Measurements from ENCODE around the gene COL23A1. TPM values are rescaled to one million over a fixed set of nuclear protein-coding genes. Genes with fewer than 3 reads are reported as not detected.

The COL23A1 gene
- polyA plus RNA-seq, 2 of the 4 experiments (the other 2 are of a cell fraction), result not detected

DNA sequence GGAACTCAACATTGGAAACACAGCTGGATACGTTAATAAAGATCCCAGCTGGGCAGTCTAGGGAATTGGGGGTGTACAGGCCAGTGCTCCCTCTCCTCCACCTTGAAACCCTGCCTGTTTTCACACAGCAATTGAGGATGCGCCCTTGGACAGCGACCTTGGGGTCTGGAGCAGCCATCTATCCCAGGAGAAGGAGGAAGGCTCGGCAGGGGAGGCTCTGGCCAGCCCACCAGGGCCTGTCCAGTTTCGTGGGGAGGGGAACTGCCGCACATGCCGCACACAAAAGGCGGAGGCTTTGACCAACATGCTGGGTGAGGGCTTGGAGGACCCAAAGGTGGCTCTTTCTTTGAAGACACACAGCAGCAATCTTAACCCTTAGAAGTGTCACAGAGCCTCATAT is 1.4 kb downstream of the COL23A1 start:
- TF ChIP-seq JUN (IDR thresholded peaks at IDR 0.05) (no peak), HOXB13 (CRISPR knock-in tag; IDR thresholded peaks at IDR 0.05; ENCODE audit: low read depth) (no peak)
- no peak overlapping the region for H3K4me2 ChIP-seq
- CTCF ChIA-PET, result no interaction called here
- FAIRE-seq, result no peak
- peaks cover 5% of the 10 kb centered on the region; the same call in 1 of the 3 replicates for H3K4me1 ChIP-seq
- H3K4me3 ChIP-seq, result no peak overlapping the region
- ATAC-seq, result no peak
- peaks cover 21% of the 10 kb centered on the region for H3K9me3 ChIP-seq
- no peak overlapping the region for H3K27ac ChIP-seq
- DNase-seq (ENCODE audit: low read depth in 1 of 2, low spot score in 1 of 2), result no peak
- POLR2A ChIA-PET, result no interaction called here
- WGBS (ENCODE audit: missing lambda C conversion rate), result 49% methylated on average over 6 of the region's 8 CpGs

- no peak for TF ChIP-seq ELK1 (IDR thresholded peaks at IDR 0.05; ENCODE audit: low read depth, low read length)
- TF ChIP-seq ATOH8 (CRISPR knock-in tag; IDR thresholded peaks at IDR 0.05; ENCODE audit: low read depth), result no peak
- no peak for TF ChIP-seq NPAS2 (CRISPR knock-in tag; IDR thresholded peaks at IDR 0.05; ENCODE audit: borderline replicate concordance)
- no peak for TF ChIP-seq RAD21 (conservative IDR thresholded peaks at IDR 0.05 in 1 of 2, IDR thresholded peaks at IDR 0.05 in 1 of 2)
- no peak for TF ChIP-seq SREBF2 (IDR thresholded peaks at IDR 0.05)
- no peak for TF ChIP-seq KDM1A (IDR thresholded peaks at IDR 0.05; ENCODE audit: low read depth)
- no peak for TF ChIP-seq TFCP2L1 (CRISPR knock-in tag; IDR thresholded peaks at IDR 0.05)
- TF ChIP-seq, protein P1, sequence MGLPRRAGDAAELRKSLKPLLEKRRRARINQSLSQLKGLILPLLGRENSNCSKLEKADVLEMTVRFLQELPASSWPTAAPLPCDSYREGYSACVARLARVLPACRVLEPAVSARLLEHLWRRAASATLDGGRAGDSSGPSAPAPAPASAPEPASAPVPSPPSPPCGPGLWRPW (IDR thresholded peaks at IDR 0.05), result no peak
- no peak for TF ChIP-seq JUNB (IDR thresholded peaks at IDR 0.05)
- TF ChIP-seq POLR2A (IDR thresholded peaks at IDR 0.05; ENCODE audit: low read length), result no peak
- TF ChIP-seq ZFP36 (IDR thresholded peaks at IDR 0.05; ENCODE audit: borderline replicate concordance, partially characterized antibody), result no peak
- TF ChIP-seq, protein P2, sequence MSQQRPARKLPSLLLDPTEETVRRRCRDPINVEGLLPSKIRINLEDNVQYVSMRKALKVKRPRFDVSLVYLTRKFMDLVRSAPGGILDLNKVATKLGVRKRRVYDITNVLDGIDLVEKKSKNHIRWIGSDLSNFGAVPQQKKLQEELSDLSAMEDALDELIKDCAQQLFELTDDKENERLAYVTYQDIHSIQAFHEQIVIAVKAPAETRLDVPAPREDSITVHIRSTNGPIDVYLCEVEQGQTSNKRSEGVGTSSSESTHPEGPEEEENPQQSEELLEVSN (IDR thresholded peaks at IDR 0.05; ENCODE audit: borderline replicate concordance, low read depth), result no peak
- no peak for TF ChIP-seq BHLHE40 (IDR thresholded peaks at IDR 0.05; ENCODE audit: low read depth, low read length)
- TF ChIP-seq FOXS1 (CRISPR knock-in tag; IDR thresholded peaks at IDR 0.05), result no peak
- TF ChIP-seq HMGXB4 (CRISPR knock-in tag; IDR thresholded peaks at IDR 0.05; ENCODE audit: borderline replicate concordance), result no peak
- no peak for TF ChIP-seq ESRRA (IDR thresholded peaks at IDR 0.05; ENCODE audit: borderline replicate concordance, low read length)
- H3K4me1 ChIP-seq, result peaks cover 5% of the 10 kb centered on the region; the same call in 1 of the 3 replicates
- H3K4me2 ChIP-seq, result no peak overlapping the region
- no peak for ATAC-seq
- ChIA-PET CTCF (interaction anchor here (1.2 kb wide), 1 partner anchor 38 kb away, joined by 3 read pairs; no protein-coding TSS in a partner anchor), POLR2A (no interaction called here)
- 29% methylated on average over 13 of the region's 13 CpGs for WGBS (ENCODE audit: missing lambda C conversion rate)
- no peak for DNase-seq (ENCODE audit: low read depth in 1 of 2, low spot score in 1 of 2)
- H3K4me3 ChIP-seq, result no peak overlapping the region
- peaks cover 17% of the 10 kb centered on the region for H3K9me3 ChIP-seq
- H3K27ac ChIP-seq, result no peak overlapping the region
- no peak for FAIRE-seq
Observed at GRCh38 chr5:178587763-178588611, 2.2 kb downstream of the COL23A1 start.

Measured in A549 (cell line).